Transverse colon (tissue), 4 donors: ENCODE data around the gene NUBP1. TPM values are rescaled to one million over a fixed set of nuclear protein-coding genes. Genes with fewer than 3 reads are reported as not detected.

Source experiments
- DNase-seq: peaks from one replicate; pipeline ENCODE4 v3.0.0-alpha.2; 2019
- H3K27ac ChIP-seq, 4 donors: fragments of 200-600 bp; sonication (generic); 2 replicates each; pipeline ENCODE4 v1.5.1; 2016 to 2018; ENCODE audit warnings: inconsistent platforms in 4 of 4
- H3K27me3 ChIP-seq: fragments of 200-600 bp; sonication (generic); 2 replicates; pipeline ENCODE4 v1.5.1; 2017; ENCODE audit warnings: inconsistent platforms
- H3K36me3 ChIP-seq, 4 donors: fragments of 200-600 bp; sonication (generic); 2 replicates each; pipeline ENCODE4 v1.5.1; 2017 to 2019; ENCODE audit warnings: inconsistent platforms in 4 of 4
- H3K4me1 ChIP-seq, 4 donors: fragments of 200-600 bp; sonication (generic); 2 replicates each; pipeline ENCODE4 v1.5.1; 2017 to 2020; ENCODE audit warnings: inconsistent platforms in 4 of 4
- H3K4me3 ChIP-seq, 4 donors: fragments of 200-600 bp; sonication (generic); 1 replicate in 1 of 4; 2 replicates in 3 of 4; pipeline versions ENCODE4 v1.5.1 to v1.6.1; 2017 to 2019; ENCODE audit warnings: inconsistent platforms in 4 of 4
- H3K9me3 ChIP-seq, 2 donors: fragments of 200-600 bp; sonication (generic); 2 replicates each; pipeline ENCODE4 v1.5.1; 2017 to 2019; ENCODE audit warnings: inconsistent platforms in 2 of 2
- CTCF ChIP-seq, 5 experiments: fragments of 200-600 bp in 3 of 5; fragments of 450-650 bp in 2 of 5; sonication (generic) in 3 of 5; IDR thresholded peaks; 1 replicate in 2 of 5; 2 replicates in 3 of 5; pipeline ENCODE4 v1.5.1; 2016 to 2017; ENCODE audit warnings: antibody characterized with exemption in 5 of 5, inconsistent platforms in 3 of 5, mild to moderate bottlenecking in 2 of 5, moderate library complexity in 1 of 5
- EP300 ChIP-seq: sonication (generic); formaldehyde crosslinking; IDR thresholded peaks from one replicate; pipeline ENCODE4 v1.6.1; 2017; ENCODE audit warnings: antibody characterized with exemption, low read depth
- POLR2A ChIP-seq: fragments of 450-650 bp; IDR thresholded peaks from one replicate; pipeline ENCODE4 v1.6.1; 2016; ENCODE audit warnings: antibody characterized with exemption, mild to moderate bottlenecking, moderate library complexity
- POLR2AphosphoS5 ChIP-seq, 3 donors: sonication (generic); formaldehyde crosslinking; IDR thresholded peaks; one replicate each; pipeline ENCODE4 v1.6.1; 2016; ENCODE audit warnings: antibody characterized with exemption in 3 of 3
- WGBS, 2 donors: methylation state at CpG; one replicate each; pipeline ENCODE4 v1.1.5; 2018; ENCODE audit warnings: low coverage in 1 of 2; 5-methylcytosine and 5-hydroxymethylcytosine counted together
- in situ Hi-C, 4 donors: fragments of 200-750 bp; cut with MboI; loops; one replicate each; pipeline versions ENCODE4 v1.15.0 to v1.15.1; 2017; ENCODE audit warnings: low sequenced_read_pairs in 3 of 4, low pct_ligation_motif_present in 1 of 4, low pct_unique_long_range_greater_than_20kb in 1 of 4
- intact Hi-C: fragments of 100-400 bp; cut with DNase I; formaldehyde crosslinking; loops from one replicate; pipeline ENCODE4 v1.15.1; 2023; ENCODE audit warnings: low total_unique reads
- total RNA-seq, 4 donors: library from RNA; depleted of rRNA; stranded (reverse); fragments of >200 nt; gene quantifications; one replicate each; pipeline ENCODE4 v1.1.0, GENCODE V29; 2016

The NUBP1 gene
- total RNA-seq, 4 donors from 2014 or later, result 11.6 to 23.8 (median 22.5) TPM

- intact Hi-C loops, result no loop called here
- Histone ChIP-seq H3K4me3 (no peak overlapping the region), H3K4me1 (no peaks in the 10 kb centered on the region), H3K36me3 (no peaks in the 10 kb centered on the region), H3K27me3 (no peaks in the 10 kb centered on the region), H3K27ac (no peak overlapping the region), H3K9me3 (no peaks in the 10 kb centered on the region)
- 93% methylated on average over 3 of the region's 3 CpGs; no CpG with 5 or more reads in 1 of the 2 donors for WGBS, 2 donors
- in situ Hi-C loops, result no loop called here
- no peak for DNase-seq
- TF ChIP-seq POLR2A, result no peak
- TF ChIP-seq CTCF (IDR thresholded peaks at IDR 0.05), result no peak
- no peak for TF ChIP-seq POLR2AphosphoS5 (IDR thresholded peaks at IDR 0.05)
- no peak for TF ChIP-seq EP300
Observed at GRCh38 chr16:10809706-10810105, 66.1 kb downstream of the NUBP1 start.

- no peak for DNase-seq
- intact Hi-C loops (no loop called here), in situ Hi-C loops (no loop called here)
- 38 to 45% methylated on average over 5 to 6 of the region's 6 CpGs for WGBS, 2 donors
- no peak overlapping the region for H3K4me3 ChIP-seq
- H3K36me3 ChIP-seq, result no peaks in the 10 kb centered on the region
- H3K27me3 ChIP-seq, result peaks cover under 1% of the 10 kb centered on the region
- H3K4me1 ChIP-seq, result no peaks in the 10 kb centered on the region
- no peaks in the 10 kb centered on the region for H3K9me3 ChIP-seq
- no peak overlapping the region for H3K27ac ChIP-seq
- TF ChIP-seq POLR2AphosphoS5 (IDR thresholded peaks at IDR 0.05), result no peak
Observed at GRCh38 chr16:10812312-10813098, 68.9 kb downstream of the NUBP1 start.

- Histone ChIP-seq H3K27me3 (peaks cover 6% of the 10 kb centered on the region), H3K4me3 (no peak overlapping the region), H3K4me1 (no peaks in the 10 kb centered on the region), H3K36me3 (no peaks in the 10 kb centered on the region), H3K27ac (no peak overlapping the region), H3K9me3 (no peaks in the 10 kb centered on the region)
- in situ Hi-C loops, result no loop called here
- WGBS, 2 donors, result 60 to 63% methylated on average over 3 to 4 of the region's 4 CpGs
- intact Hi-C loops, result no loop called here
- no peak for TF ChIP-seq EP300
- TF ChIP-seq CTCF (IDR thresholded peaks at IDR 0.05), result no peak
- TF ChIP-seq POLR2A, result no peak
- no peak for TF ChIP-seq POLR2AphosphoS5 (IDR thresholded peaks at IDR 0.05)
- no peak for DNase-seq
Observed at GRCh38 chr16:10813099-10813455, 69.4 kb downstream of the NUBP1 start.

- H3K27ac ChIP-seq, result no peak overlapping the region
- H3K27me3 ChIP-seq, result peaks cover 13% of the 10 kb centered on the region
- WGBS, 2 donors, result 94 to 100% methylated on average over 1 of the region's 1 CpG
- H3K9me3 ChIP-seq, result no peaks in the 10 kb centered on the region
- DNase-seq, result no peak
- TF ChIP-seq EP300, result no peak
- TF ChIP-seq POLR2AphosphoS5 (IDR thresholded peaks at IDR 0.05), result no peak
- no peak for TF ChIP-seq CTCF (IDR thresholded peaks at IDR 0.05)
- no peak for TF ChIP-seq POLR2A
- intact Hi-C loops, result no loop called here
- no peaks in the 10 kb centered on the region for H3K4me1 ChIP-seq
- H3K4me3 ChIP-seq, result no peak overlapping the region
- no peaks in the 10 kb centered on the region for H3K36me3 ChIP-seq
- in situ Hi-C loops, result no loop called here
Observed at GRCh38 chr16:10817514-10817913, 73.9 kb downstream of the NUBP1 start.
